HCT116 (cell line): ENCODE data around the gene TNFRSF18. TPM values are rescaled to one million over a fixed set of nuclear protein-coding genes. Genes with fewer than 3 reads are reported as not detected.

ENCODE experiments used
- ATAC-seq: fragments of 200-7000 bp; cut with Tn5 transposase; 2 replicates; pipeline ENCODE4 v1.9.1; 2020; ENCODE audit warnings: mild to moderate bottlenecking, moderate library complexity
- BruUV-seq: library from RNA; stranded (reverse); fragments of 400-500 nt; replicated peaks from 2 replicates; lab custom pipeline; 2021; lab: Mats Ljungman, UMichigan
- CTCF ChIA-PET: fragments of 300-600 bp; sonication (Branson Sonifier 250); formaldehyde crosslinking; loops from one replicate; lab custom pipeline; 2021; ENCODE audit warnings: antibody characterized with exemption; lab: Charles Lee
- POLR2A ChIA-PET: fragments of 300-600, 350-600 bp; sonication (Branson Sonifier 250); formaldehyde crosslinking; loops from one replicate; lab custom pipeline; 2021; ENCODE audit warnings: antibody characterized with exemption; lab: Charles Lee
- RAD21 ChIA-PET, 2 experiments: fragments of 300-600 bp; sonication (Branson Sonifier 250); formaldehyde crosslinking; loops; one replicate each; lab custom pipeline; 2023; ENCODE audit warnings: low total read pairs in 2 of 2; ENCODE audit not compliant: uncharacterized antibody in 2 of 2, unreplicated experiment in 2 of 2, low non-redundant PET in 1 of 2; lab: Charles Lee
- DNase-seq: peaks from one replicate; pipeline ENCODE4 v3.0.0-alpha.2; 2010; ENCODE audit warnings: low read depth, low spot score
- H2AFZ ChIP-seq: fragments of 200-600 bp; shearing (Covaris generic), sonication (generic); 2 replicates; pipeline ENCODE4 v1.6.1; 2017; ENCODE audit warnings: low read depth, mixed run types, mixed read lengths, antibody characterized with exemption, low read length; ENCODE audit not compliant: poor library complexity, severe bottlenecking
- H3K27ac ChIP-seq: 2 replicates; pipeline ENCODE4 v1.5.1; 2012; ENCODE audit warnings: low read depth, low read length
- H3K27me3 ChIP-seq: fragments of 200-600 bp; sonication (generic); 2 replicates; pipeline ENCODE4 v1.6.1; 2016; ENCODE audit warnings: mixed run types, low read length, mixed read lengths; ENCODE audit not compliant: insufficient read depth
- H3K36me3 ChIP-seq, 2 experiments: fragments of 200-500 bp in 1 of 2; fragments of 200-600 bp in 1 of 2; sonication (Bioruptor generic) in 1 of 2; sonication (generic) in 1 of 2; 2 replicates each; pipeline versions ENCODE4 v1.5.1 to v1.6.1; 2014 to 2016; ENCODE audit warnings: low read length in 2 of 2, inconsistent platforms in 1 of 2, mixed read lengths in 1 of 2, mixed run types in 1 of 2; ENCODE audit not compliant: insufficient read depth in 2 of 2, control insufficient read depth in 1 of 2
- H3K4me1 ChIP-seq, 2 experiments: fragments of 200-600 bp in 1 of 2; sonication (generic) in 1 of 2; 2 replicates each; pipeline versions ENCODE4 v1.5.1 to v1.6.1; 2012 to 2017; ENCODE audit warnings: low read length in 2 of 2, inconsistent platforms in 1 of 2, mild to moderate bottlenecking in 1 of 2, mixed read lengths in 1 of 2, mixed run types in 1 of 2, moderate library complexity in 1 of 2; ENCODE audit not compliant: insufficient read depth in 2 of 2, control insufficient read depth in 1 of 2
- H3K4me2 ChIP-seq: fragments of 200-600 bp; sonication (generic); 2 replicates; pipeline ENCODE4 v1.6.1; 2017; ENCODE audit warnings: mixed run types, low read length, mixed read lengths
- H3K4me3 ChIP-seq, 2 experiments: fragments of 200-600 bp in 1 of 2; sonication (generic) in 1 of 2; replicated peaks in 1 of 2; 2 replicates each; pipeline ENCODE4 v1.5.1; 2011 to 2016; ENCODE audit warnings: low read length in 2 of 2, control low read depth in 1 of 2, low read depth in 1 of 2, mild to moderate bottlenecking in 1 of 2, mixed read lengths in 1 of 2, mixed run types in 1 of 2
- H3K79me2 ChIP-seq: fragments of 200-600 bp; sonication (generic); 2 replicates; pipeline ENCODE4 v1.6.1; 2017; ENCODE audit warnings: mild to moderate bottlenecking, mixed run types, low read length, moderate library complexity, mixed read lengths; ENCODE audit not compliant: insufficient read depth
- H3K9ac ChIP-seq: fragments of 200-600 bp; sonication (generic); 2 replicates; pipeline ENCODE4 v1.6.1; 2016; ENCODE audit warnings: low read length, mixed read lengths
- H3K9me2 ChIP-seq: fragments of 200-600 bp; sonication (generic), shearing (Covaris generic); 2 replicates; pipeline ENCODE4 v1.6.1; 2017; ENCODE audit warnings: mixed run types, mild to moderate bottlenecking, moderate library complexity; ENCODE audit not compliant: insufficient read depth
- H3K9me3 ChIP-seq, 2 experiments: fragments of 200-500 bp in 1 of 2; fragments of 200-600 bp in 1 of 2; sonication (Bioruptor generic) in 1 of 2; sonication (generic) in 1 of 2; 2 replicates each; pipeline ENCODE4 v1.6.1; 2014 to 2017; ENCODE audit warnings: low read length in 2 of 2, mixed read lengths in 2 of 2, inconsistent platforms in 1 of 2, low read depth in 1 of 2, mild to moderate bottlenecking in 1 of 2, mixed run types in 1 of 2, moderate library complexity in 1 of 2; ENCODE audit not compliant: control insufficient read depth in 1 of 2, insufficient read depth in 1 of 2
- H4K20me1 ChIP-seq: fragments of 200-600 bp; sonication (generic), shearing (Covaris generic); 2 replicates; pipeline ENCODE4 v1.6.1; 2017; ENCODE audit warnings: mixed run types, mild to moderate bottlenecking, moderate library complexity; ENCODE audit not compliant: insufficient read depth
- CBX3 ChIP-seq: IDR thresholded peaks from 2 replicates; pipeline ENCODE4 v1.6.1; 2012; ENCODE audit warnings: low read depth
- EGR1 ChIP-seq: IDR thresholded peaks from 2 replicates; pipeline ENCODE4 v1.6.1; 2012; ENCODE audit warnings: low read depth
- ELF1 ChIP-seq: IDR thresholded peaks from 2 replicates; pipeline ENCODE4 v1.6.1; 2012; ENCODE audit warnings: low read depth, borderline replicate concordance
- EZH2 ChIP-seq: fragments of 200-600 bp; sonication (generic); IDR thresholded peaks from 2 replicates; pipeline ENCODE4 v1.6.1; 2017; ENCODE audit warnings: antibody characterized with exemption, mixed run types
- FOSL1 ChIP-seq: IDR thresholded peaks from 2 replicates; pipeline ENCODE4 v1.6.1; 2012; ENCODE audit warnings: low read depth
- JUND ChIP-seq: IDR thresholded peaks from 2 replicates; pipeline ENCODE4 v1.6.1; 2012
- POLR2A ChIP-seq: IDR thresholded peaks from 2 replicates; pipeline ENCODE4 v1.7.0; 2011; ENCODE audit warnings: borderline replicate concordance; ENCODE audit not compliant: insufficient read depth, insufficient read length; ENCODE audit errors: extremely low read depth
- RAD21 ChIP-seq: IDR thresholded peaks from 2 replicates; pipeline ENCODE4 v1.6.1; 2012; ENCODE audit warnings: low read depth, mild to moderate bottlenecking
- SIN3A ChIP-seq: IDR thresholded peaks from 2 replicates; pipeline ENCODE4 v1.6.1; 2012; ENCODE audit warnings: low read depth
- SP1 ChIP-seq: IDR thresholded peaks from 2 replicates; pipeline ENCODE4 v1.6.1; 2012; ENCODE audit warnings: low read depth
- YY1 ChIP-seq: IDR thresholded peaks from 2 replicates; pipeline ENCODE4 v1.6.1; 2011; ENCODE audit warnings: low read length, low read depth, moderate library complexity, mild to moderate bottlenecking; ENCODE audit not compliant: insufficient replicate concordance; ENCODE audit errors: extremely low read depth
- intact Hi-C: fragments of 100-400 bp; cut with micrococcal nuclease; formaldehyde crosslinking; loops from 2 replicates; pipeline ENCODE4 v1.10.0; 2022
- total RNA-seq: library from RNA; stranded (reverse); gene quantifications from one replicate; pipeline ENCODE4 v1.2.1, GENCODE V29; 2021; ENCODE audit not compliant: unreplicated experiment
- TF ChIP-seq, protein P1 (sequence below), 3 experiments: fragments of 200-600 bp in 1 of 3; sonication (generic) in 1 of 3; IDR thresholded peaks in 2 of 3; conservative IDR thresholded peaks in 1 of 3; 2 replicates each; pipeline ENCODE4 v1.5.1; 2012 to 2017; ENCODE audit warnings: low read depth in 2 of 3, low read length in 2 of 3, antibody characterized with exemption in 1 of 3, borderline replicate concordance in 1 of 3, control low read depth in 1 of 3, mild to moderate bottlenecking in 1 of 3, mixed read lengths in 1 of 3, mixed run types in 1 of 3, moderate library complexity in 1 of 3; ENCODE audit not compliant: insufficient read depth in 1 of 3
- TF ChIP-seq, protein P2 (sequence below): IDR thresholded peaks from 2 replicates; pipeline ENCODE4 v1.6.1; 2012
- TF ChIP-seq, protein P3 (sequence below): IDR thresholded peaks from 2 replicates; pipeline ENCODE4 v1.6.1; 2012; ENCODE audit warnings: low read depth
- TF ChIP-seq, protein P4 (sequence below): IDR thresholded peaks from 2 replicates; pipeline ENCODE4 v1.6.1; 2011; ENCODE audit warnings: mild to moderate bottlenecking, low read length, moderate library complexity; ENCODE audit not compliant: insufficient replicate concordance; ENCODE audit errors: extremely low read depth

TNFRSF18 gene
- total RNA-seq, 1 experiment from 2014 or later = 56.2 TPM

DNA sequence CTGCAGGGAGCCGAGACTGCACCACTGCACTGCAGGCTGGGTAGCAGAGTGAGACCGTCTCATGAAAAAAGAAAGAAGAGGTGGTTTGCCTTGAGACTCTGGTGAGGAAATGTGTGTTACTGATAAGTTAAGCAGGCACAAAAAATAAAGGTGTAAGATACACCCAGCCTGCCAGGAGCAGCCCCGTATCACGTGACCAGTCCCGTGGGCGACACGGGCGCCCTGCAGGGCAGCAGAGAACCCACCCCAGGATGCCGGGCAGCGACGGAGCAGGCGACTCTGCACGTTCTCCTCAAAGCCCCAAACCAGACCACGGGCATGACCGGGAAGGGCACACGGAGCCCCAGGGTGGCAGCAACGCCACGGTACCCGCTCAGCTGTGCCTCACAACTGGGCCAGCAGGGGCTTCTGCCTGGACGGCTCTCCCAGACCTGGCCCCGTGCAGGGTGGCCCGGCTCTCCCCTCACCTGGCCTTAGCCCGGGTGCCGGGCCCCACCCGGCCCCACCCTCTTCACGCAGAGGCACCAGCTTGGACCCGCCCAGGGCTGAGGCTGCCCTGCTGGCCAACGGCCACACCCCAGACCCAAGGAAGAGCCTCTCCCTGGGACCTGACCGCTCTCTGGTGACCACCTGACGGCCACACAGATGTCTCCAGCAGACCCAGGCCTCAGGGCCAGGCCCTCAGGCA lies 15.6 kb upstream of the TNFRSF18 start:
- Histone ChIP-seq H3K9me2 (no peaks in the 10 kb centered on the region), H3K9ac (no peak overlapping the region), H3K79me2 (peaks cover 38% of the 10 kb centered on the region), H2AFZ (no peak overlapping the region), H4K20me1 (no peaks in the 10 kb centered on the region), H3K9me3 (no peaks in the 10 kb centered on the region), H3K4me1 (peaks cover 0 to 7% of the 10 kb centered on the region in 2 experiments; a peak in 2 of 4 replicates), H3K4me2 (no peak overlapping the region), H3K4me3 (no peak overlapping the region), H3K27me3 (no peaks in the 10 kb centered on the region), H3K27ac (no peak overlapping the region), H3K36me3 (peaks cover 19 to 22% of the 10 kb centered on the region in 2 experiments)
- BruUV-seq = no TSS peak
- ChIA-PET RAD21 (no interaction called here), CTCF (no interaction called here), POLR2A (interaction anchor here (0.5 kb wide), 1 partner anchor 26 kb away, joined by 3 read pairs; no protein-coding TSS in a partner anchor)
- TF ChIP-seq SIN3A = no peak
- TF ChIP-seq, protein P1, sequence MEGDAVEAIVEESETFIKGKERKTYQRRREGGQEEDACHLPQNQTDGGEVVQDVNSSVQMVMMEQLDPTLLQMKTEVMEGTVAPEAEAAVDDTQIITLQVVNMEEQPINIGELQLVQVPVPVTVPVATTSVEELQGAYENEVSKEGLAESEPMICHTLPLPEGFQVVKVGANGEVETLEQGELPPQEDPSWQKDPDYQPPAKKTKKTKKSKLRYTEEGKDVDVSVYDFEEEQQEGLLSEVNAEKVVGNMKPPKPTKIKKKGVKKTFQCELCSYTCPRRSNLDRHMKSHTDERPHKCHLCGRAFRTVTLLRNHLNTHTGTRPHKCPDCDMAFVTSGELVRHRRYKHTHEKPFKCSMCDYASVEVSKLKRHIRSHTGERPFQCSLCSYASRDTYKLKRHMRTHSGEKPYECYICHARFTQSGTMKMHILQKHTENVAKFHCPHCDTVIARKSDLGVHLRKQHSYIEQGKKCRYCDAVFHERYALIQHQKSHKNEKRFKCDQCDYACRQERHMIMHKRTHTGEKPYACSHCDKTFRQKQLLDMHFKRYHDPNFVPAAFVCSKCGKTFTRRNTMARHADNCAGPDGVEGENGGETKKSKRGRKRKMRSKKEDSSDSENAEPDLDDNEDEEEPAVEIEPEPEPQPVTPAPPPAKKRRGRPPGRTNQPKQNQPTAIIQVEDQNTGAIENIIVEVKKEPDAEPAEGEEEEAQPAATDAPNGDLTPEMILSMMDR (IDR thresholded peaks at IDR 0.05 in 2 of 3, conservative IDR thresholded peaks at IDR 0.05 in 1 of 3; ENCODE audit: borderline replicate concordance in 1 of 3, insufficient read depth in 1 of 3, low read depth in 2 of 3, low read length in 2 of 3) = no peak
- TF ChIP-seq, protein P2, sequence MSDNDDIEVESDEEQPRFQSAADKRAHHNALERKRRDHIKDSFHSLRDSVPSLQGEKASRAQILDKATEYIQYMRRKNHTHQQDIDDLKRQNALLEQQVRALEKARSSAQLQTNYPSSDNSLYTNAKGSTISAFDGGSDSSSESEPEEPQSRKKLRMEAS = no peak
- no peak for TF ChIP-seq YY1
- TF ChIP-seq RAD21 = no peak
- TF ChIP-seq EZH2 = no peak
- TF ChIP-seq, protein P3, sequence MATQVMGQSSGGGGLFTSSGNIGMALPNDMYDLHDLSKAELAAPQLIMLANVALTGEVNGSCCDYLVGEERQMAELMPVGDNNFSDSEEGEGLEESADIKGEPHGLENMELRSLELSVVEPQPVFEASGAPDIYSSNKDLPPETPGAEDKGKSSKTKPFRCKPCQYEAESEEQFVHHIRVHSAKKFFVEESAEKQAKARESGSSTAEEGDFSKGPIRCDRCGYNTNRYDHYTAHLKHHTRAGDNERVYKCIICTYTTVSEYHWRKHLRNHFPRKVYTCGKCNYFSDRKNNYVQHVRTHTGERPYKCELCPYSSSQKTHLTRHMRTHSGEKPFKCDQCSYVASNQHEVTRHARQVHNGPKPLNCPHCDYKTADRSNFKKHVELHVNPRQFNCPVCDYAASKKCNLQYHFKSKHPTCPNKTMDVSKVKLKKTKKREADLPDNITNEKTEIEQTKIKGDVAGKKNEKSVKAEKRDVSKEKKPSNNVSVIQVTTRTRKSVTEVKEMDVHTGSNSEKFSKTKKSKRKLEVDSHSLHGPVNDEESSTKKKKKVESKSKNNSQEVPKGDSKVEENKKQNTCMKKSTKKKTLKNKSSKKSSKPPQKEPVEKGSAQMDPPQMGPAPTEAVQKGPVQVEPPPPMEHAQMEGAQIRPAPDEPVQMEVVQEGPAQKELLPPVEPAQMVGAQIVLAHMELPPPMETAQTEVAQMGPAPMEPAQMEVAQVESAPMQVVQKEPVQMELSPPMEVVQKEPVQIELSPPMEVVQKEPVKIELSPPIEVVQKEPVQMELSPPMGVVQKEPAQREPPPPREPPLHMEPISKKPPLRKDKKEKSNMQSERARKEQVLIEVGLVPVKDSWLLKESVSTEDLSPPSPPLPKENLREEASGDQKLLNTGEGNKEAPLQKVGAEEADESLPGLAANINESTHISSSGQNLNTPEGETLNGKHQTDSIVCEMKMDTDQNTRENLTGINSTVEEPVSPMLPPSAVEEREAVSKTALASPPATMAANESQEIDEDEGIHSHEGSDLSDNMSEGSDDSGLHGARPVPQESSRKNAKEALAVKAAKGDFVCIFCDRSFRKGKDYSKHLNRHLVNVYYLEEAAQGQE = no peak
- TF ChIP-seq CBX3 = no peak
- no peak for TF ChIP-seq EGR1
- no peak for TF ChIP-seq SP1
- TF ChIP-seq, protein P4, sequence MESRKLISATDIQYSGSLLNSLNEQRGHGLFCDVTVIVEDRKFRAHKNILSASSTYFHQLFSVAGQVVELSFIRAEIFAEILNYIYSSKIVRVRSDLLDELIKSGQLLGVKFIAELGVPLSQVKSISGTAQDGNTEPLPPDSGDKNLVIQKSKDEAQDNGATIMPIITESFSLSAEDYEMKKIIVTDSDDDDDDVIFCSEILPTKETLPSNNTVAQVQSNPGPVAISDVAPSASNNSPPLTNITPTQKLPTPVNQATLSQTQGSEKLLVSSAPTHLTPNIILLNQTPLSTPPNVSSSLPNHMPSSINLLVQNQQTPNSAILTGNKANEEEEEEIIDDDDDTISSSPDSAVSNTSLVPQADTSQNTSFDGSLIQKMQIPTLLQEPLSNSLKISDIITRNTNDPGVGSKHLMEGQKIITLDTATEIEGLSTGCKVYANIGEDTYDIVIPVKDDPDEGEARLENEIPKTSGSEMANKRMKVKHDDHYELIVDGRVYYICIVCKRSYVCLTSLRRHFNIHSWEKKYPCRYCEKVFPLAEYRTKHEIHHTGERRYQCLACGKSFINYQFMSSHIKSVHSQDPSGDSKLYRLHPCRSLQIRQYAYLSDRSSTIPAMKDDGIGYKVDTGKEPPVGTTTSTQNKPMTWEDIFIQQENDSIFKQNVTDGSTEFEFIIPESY = no peak
- TF ChIP-seq POLR2A = no peak
- no peak for TF ChIP-seq ELF1
- TF ChIP-seq JUND = no peak
- no peak for TF ChIP-seq FOSL1
- intact Hi-C loops = no loop called here
- DNase-seq = no peak
- ATAC-seq = no peak
